Liver (tissue), 9 donors: Measurements from ENCODE around the gene ASIC1. TPM values are rescaled to one million over a fixed set of nuclear protein-coding genes. Genes with fewer than 3 reads are reported as not detected.

Experiments used
- DNase-seq: peaks from one replicate; pipeline ENCODE4 v3.0.0-alpha.2; 2017; ENCODE audit warnings: low spot score
- H3K27ac ChIP-seq, 2 donors: one replicate each; pipeline ENCODE4 v1.7.0; 2013; ENCODE audit warnings: inconsistent platforms in 2 of 2, low read length in 2 of 2, control low read depth in 1 of 2, low read depth in 1 of 2, mild to moderate bottlenecking in 1 of 2
- H3K27me3 ChIP-seq, 4 donors: one replicate each; pipeline versions ENCODE4 v1.6.1 to v1.7.0; 2013; ENCODE audit warnings: low read length in 3 of 4, inconsistent platforms in 1 of 4, mild to moderate bottlenecking in 1 of 4, moderate library complexity in 1 of 4; ENCODE audit not compliant: control insufficient read depth in 4 of 4, insufficient read depth in 4 of 4
- H3K36me3 ChIP-seq, 4 donors: one replicate each; pipeline versions ENCODE4 v1.6.1 to v1.7.0; 2013; ENCODE audit warnings: low read length in 3 of 4, mild to moderate bottlenecking in 3 of 4, low read depth in 1 of 4, moderate library complexity in 1 of 4; ENCODE audit not compliant: control insufficient read depth in 4 of 4, insufficient read depth in 3 of 4
- H3K4me1 ChIP-seq, 4 donors: one replicate each; pipeline versions ENCODE4 v1.6.1 to v1.7.0; 2013; ENCODE audit warnings: low read length in 3 of 4, mild to moderate bottlenecking in 3 of 4, moderate library complexity in 1 of 4; ENCODE audit not compliant: control insufficient read depth in 4 of 4, insufficient read depth in 4 of 4
- H3K4me3 ChIP-seq, 3 donors: one replicate each; pipeline versions ENCODE4 v1.6.1 to v1.7.0; 2013; ENCODE audit warnings: low read length in 3 of 3, control low read depth in 1 of 3, low read depth in 1 of 3, mild to moderate bottlenecking in 1 of 3
- H3K9ac ChIP-seq, 2 donors: one replicate each; pipeline ENCODE4 v1.7.0; 2013; ENCODE audit warnings: low read length in 2 of 2, mild to moderate bottlenecking in 2 of 2, moderate library complexity in 2 of 2, control low read depth in 1 of 2, low read depth in 1 of 2
- H3K9me3 ChIP-seq, 4 donors: one replicate each; pipeline versions ENCODE4 v1.6.1 to v1.7.0; 2013; ENCODE audit warnings: low read length in 3 of 4; ENCODE audit not compliant: control insufficient read depth in 4 of 4
- FOXA1 ChIP-seq: IDR thresholded peaks from 2 replicates; pipeline ENCODE4 v1.6.1; 2016; ENCODE audit warnings: antibody characterized with exemption
- FOXA2 ChIP-seq: IDR thresholded peaks from 2 replicates; pipeline ENCODE4 v1.6.1; 2016; ENCODE audit warnings: antibody characterized with exemption
- GABPA ChIP-seq, 2 donors: IDR thresholded peaks in 1 of 2; conservative IDR thresholded peaks in 1 of 2; 2 replicates each; pipeline ENCODE4 v1.6.1; 2016; ENCODE audit warnings: antibody characterized with exemption in 2 of 2, mild to moderate bottlenecking in 1 of 2, moderate library complexity in 1 of 2
- HNF4A ChIP-seq, 2 donors: conservative IDR thresholded peaks; 2 replicates each; pipeline ENCODE4 v1.6.1; 2016; ENCODE audit warnings: antibody characterized with exemption in 2 of 2, mild to moderate bottlenecking in 2 of 2
- HNF4G ChIP-seq: IDR thresholded peaks from 2 replicates; pipeline ENCODE4 v1.6.1; 2016; ENCODE audit warnings: antibody characterized with exemption
- JUND ChIP-seq, 2 donors: IDR thresholded peaks; 2 replicates each; pipeline ENCODE4 v1.6.1; 2016; ENCODE audit warnings: antibody characterized with exemption in 2 of 2
- NR2F2 ChIP-seq: IDR thresholded peaks from 2 replicates; pipeline ENCODE4 v1.6.1; 2016; ENCODE audit warnings: antibody characterized with exemption
- RAD21 ChIP-seq, 2 donors: IDR thresholded peaks; 2 replicates each; pipeline ENCODE4 v1.6.1; 2016; ENCODE audit warnings: antibody characterized with exemption in 2 of 2, mild to moderate bottlenecking in 2 of 2
- TAF1 ChIP-seq: conservative IDR thresholded peaks from 2 replicates; pipeline ENCODE4 v1.6.1; 2016; ENCODE audit warnings: antibody characterized with exemption, mild to moderate bottlenecking
- YY1 ChIP-seq: IDR thresholded peaks from 2 replicates; pipeline ENCODE4 v1.6.1; 2016; ENCODE audit warnings: antibody characterized with exemption, mild to moderate bottlenecking
- WGBS: extraction: QIAGEN DNeasy Blood & Tissue Kit; methylation state at CpG from one replicate; pipeline ENCODE4 v1.1.7; 2013; 5-methylcytosine and 5-hydroxymethylcytosine counted together
- polyA plus RNA-seq, 2 donors: library from polyadenylated mRNA; stranded (reverse) in 1 of 2; unstranded in 1 of 2; fragments of 200-250 nt in 1 of 2; fragments of >200 nt in 1 of 2; fragmentation: Nextera tagmentation in 1 of 2; extraction: Ambion mirVana in 1 of 2; gene quantifications; one replicate each; pipeline versions ENCODE4 v1.2.1 to v1.2.3, GENCODE V29; 2013 to 2015
- total RNA-seq, 2 donors: library from RNA; depleted of rRNA; stranded (reverse); fragments of >200 nt; gene quantifications; one replicate each; pipeline ENCODE4 v1.2.3, GENCODE V29; 2014
- TF ChIP-seq, protein P1 (sequence below): IDR thresholded peaks from 2 replicates; pipeline ENCODE4 v1.6.1; 2016; ENCODE audit warnings: antibody characterized with exemption
- TF ChIP-seq, protein P2 (sequence below): fragments of 150-350 bp; IDR thresholded peaks from 2 replicates; pipeline ENCODE4 v1.5.1; 2017; ENCODE audit warnings: improper control_type of control experiment, low read depth, low read length; ENCODE audit not compliant: missing input control
- TF ChIP-seq, protein P3 (sequence below): IDR thresholded peaks from 2 replicates; pipeline ENCODE4 v1.6.1; 2016; ENCODE audit warnings: antibody characterized with exemption
- donor health status: healthy.
- donor health status: healthy.
- donor health status: healthy.
- donor health status: healthy.
- donor health status: healthy.

The ASIC1 gene
- total and polyA plus RNA-seq, 4 donors: 0.05 to 0.08 (median 0.06) TPM; not detected in 1

DNA sequence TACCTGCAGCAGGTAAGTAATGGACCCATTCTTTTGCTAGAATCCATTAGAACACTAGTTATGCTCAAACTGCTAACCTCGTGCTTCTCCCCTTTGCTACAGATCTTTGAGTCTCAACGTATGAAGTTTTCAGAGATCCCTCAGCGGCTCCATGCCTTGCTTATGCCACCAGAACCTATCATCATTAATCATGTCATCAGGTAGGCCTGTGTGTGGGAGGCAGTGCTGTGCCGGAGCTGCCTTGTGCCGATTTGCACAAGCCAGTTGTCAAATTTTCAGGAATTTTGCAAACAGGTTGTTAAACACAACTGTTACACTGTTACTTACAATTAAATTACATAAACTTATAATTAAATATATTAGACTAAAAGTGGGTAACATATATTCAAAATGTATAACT lies 33.0 kb downstream of the ASIC1 start:
- no peaks in the 10 kb centered on the region for H3K27me3 ChIP-seq
- no peak overlapping the region for H3K27ac ChIP-seq
- no peak overlapping the region for H3K4me3 ChIP-seq
- peaks cover 0 to 14% (median 6%) of the 10 kb centered on the region in 4 donors for H3K4me1 ChIP-seq
- TF ChIP-seq YY1: no peak
- TF ChIP-seq, protein P1, sequence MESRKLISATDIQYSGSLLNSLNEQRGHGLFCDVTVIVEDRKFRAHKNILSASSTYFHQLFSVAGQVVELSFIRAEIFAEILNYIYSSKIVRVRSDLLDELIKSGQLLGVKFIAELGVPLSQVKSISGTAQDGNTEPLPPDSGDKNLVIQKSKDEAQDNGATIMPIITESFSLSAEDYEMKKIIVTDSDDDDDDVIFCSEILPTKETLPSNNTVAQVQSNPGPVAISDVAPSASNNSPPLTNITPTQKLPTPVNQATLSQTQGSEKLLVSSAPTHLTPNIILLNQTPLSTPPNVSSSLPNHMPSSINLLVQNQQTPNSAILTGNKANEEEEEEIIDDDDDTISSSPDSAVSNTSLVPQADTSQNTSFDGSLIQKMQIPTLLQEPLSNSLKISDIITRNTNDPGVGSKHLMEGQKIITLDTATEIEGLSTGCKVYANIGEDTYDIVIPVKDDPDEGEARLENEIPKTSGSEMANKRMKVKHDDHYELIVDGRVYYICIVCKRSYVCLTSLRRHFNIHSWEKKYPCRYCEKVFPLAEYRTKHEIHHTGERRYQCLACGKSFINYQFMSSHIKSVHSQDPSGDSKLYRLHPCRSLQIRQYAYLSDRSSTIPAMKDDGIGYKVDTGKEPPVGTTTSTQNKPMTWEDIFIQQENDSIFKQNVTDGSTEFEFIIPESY: no peak
- TF ChIP-seq, protein P2, sequence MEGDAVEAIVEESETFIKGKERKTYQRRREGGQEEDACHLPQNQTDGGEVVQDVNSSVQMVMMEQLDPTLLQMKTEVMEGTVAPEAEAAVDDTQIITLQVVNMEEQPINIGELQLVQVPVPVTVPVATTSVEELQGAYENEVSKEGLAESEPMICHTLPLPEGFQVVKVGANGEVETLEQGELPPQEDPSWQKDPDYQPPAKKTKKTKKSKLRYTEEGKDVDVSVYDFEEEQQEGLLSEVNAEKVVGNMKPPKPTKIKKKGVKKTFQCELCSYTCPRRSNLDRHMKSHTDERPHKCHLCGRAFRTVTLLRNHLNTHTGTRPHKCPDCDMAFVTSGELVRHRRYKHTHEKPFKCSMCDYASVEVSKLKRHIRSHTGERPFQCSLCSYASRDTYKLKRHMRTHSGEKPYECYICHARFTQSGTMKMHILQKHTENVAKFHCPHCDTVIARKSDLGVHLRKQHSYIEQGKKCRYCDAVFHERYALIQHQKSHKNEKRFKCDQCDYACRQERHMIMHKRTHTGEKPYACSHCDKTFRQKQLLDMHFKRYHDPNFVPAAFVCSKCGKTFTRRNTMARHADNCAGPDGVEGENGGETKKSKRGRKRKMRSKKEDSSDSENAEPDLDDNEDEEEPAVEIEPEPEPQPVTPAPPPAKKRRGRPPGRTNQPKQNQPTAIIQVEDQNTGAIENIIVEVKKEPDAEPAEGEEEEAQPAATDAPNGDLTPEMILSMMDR: no peak
- TF ChIP-seq GABPA (IDR thresholded peaks at IDR 0.05 in 1 of 2, conservative IDR thresholded peaks at IDR 0.05 in 1 of 2): no peak
- DNase-seq: no peak
- H3K9me3 ChIP-seq: no peaks in the 10 kb centered on the region
- H3K9ac ChIP-seq: no peak overlapping the region
- 94% methylated on average over 5 of the region's 5 CpGs for WGBS
- peaks cover 20 to 58% (median 41%) of the 10 kb centered on the region in 4 donors for H3K36me3 ChIP-seq

DNA sequence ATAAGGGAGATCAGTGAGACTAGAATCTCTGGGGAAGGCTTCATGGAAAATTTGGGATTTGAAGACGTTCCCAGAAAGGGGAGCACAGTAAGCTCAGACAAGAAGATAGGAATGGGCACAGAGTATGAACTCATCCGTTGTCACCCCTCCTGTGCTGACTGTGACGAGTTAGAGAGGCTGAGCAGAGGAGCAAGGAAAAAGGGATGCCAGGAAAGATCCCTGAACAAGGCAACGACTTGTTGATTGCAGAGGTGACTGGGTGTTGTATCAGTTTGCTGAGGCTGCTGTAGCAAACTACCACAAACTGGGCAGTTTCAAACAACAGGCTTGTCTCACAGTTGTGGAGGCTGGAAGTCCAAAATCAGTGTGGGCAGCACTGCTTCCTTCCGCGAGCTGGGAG lies 40.6 kb downstream of the ASIC1 start:
- Histone ChIP-seq H3K9me3 (no peaks in the 10 kb centered on the region), H3K4me1 (peaks cover 2 to 21% (median 13%) of the 10 kb centered on the region in 4 donors), H3K27ac (no peak overlapping the region), H3K27me3 (no peaks in the 10 kb centered on the region), H3K36me3 (peaks cover 29 to 59% (median 41%) of the 10 kb centered on the region in 4 donors), H3K4me3 (no peak overlapping the region), H3K9ac (no peak overlapping the region)
- 95% methylated on average over 6 of the region's 6 CpGs for WGBS
- TF ChIP-seq, protein P3, sequence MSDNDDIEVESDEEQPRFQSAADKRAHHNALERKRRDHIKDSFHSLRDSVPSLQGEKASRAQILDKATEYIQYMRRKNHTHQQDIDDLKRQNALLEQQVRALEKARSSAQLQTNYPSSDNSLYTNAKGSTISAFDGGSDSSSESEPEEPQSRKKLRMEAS: no peak
- no peak for TF ChIP-seq NR2F2
- TF ChIP-seq HNF4A (conservative IDR thresholded peaks at IDR 0.05): no peak
- no peak for TF ChIP-seq JUND (IDR thresholded peaks at IDR 0.05)
- no peak for DNase-seq

DNA sequence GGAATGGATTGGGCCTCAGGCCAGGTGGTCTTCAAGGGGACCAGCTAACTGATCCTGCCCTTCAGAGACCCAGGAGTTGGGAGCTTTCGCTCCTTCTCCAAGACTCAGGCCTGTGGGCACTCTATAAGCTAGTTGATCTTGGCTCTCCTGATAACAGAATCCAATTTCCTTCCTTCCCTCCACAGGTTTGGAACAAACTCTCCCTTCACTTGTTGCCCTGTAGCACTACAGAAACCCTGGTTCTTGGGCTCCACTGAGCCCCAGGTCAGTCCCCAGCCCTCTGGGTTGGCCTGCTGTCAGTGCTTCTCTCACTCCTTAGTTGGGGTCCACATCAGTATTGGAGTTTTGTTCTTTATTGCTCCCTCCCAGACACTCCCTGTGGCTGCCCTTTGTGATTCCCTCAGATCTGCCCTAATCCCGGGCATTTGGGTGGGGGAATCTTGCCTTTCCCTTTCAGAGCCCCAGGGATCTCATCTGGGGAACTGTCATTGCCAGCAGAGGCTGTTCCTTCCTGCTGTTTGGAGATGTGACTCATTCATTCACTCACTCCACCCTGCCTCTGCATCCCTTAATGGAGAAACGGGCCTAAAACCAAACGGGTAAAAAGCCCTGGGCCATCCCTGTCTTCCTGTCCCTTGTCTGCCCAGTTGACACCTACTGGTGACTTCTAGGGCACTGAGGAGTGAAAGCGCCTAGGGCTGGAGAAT lies 42.1 kb downstream of the ASIC1 start:
- 87% methylated on average over 5 of the region's 5 CpGs for WGBS
- no peak for DNase-seq
- peaks cover 20 to 45% (median 38%) of the 10 kb centered on the region in 4 donors for H3K36me3 ChIP-seq
- H3K9ac ChIP-seq: no peak overlapping the region
- H3K9me3 ChIP-seq: no peaks in the 10 kb centered on the region
- no peaks in the 10 kb centered on the region for H3K27me3 ChIP-seq
- H3K27ac ChIP-seq: no peak overlapping the region
- no peak overlapping the region for H3K4me3 ChIP-seq
- no peak for TF ChIP-seq HNF4G
- TF ChIP-seq RAD21 (IDR thresholded peaks at IDR 0.05): no peak
- TF ChIP-seq TAF1: no peak
- no peak for TF ChIP-seq FOXA2
- no peak for TF ChIP-seq FOXA1
- TF ChIP-seq HNF4A (conservative IDR thresholded peaks at IDR 0.05): no peak
- no peak for TF ChIP-seq YY1
- no peak for TF ChIP-seq NR2F2
- peaks cover 8 to 34% (median 21%) of the 10 kb centered on the region in 4 donors for H3K4me1 ChIP-seq
